HG03354 (cell line): Measurements from ENCODE around the gene ANKFN1.

Source experiments
- ATAC-seq: cut with Tn5 transposase; IDR thresholded peaks from one replicate; pipeline ENCODE4 v1.9.1; 2021; ENCODE audit warnings: mild to moderate bottlenecking; ENCODE audit not compliant: unreplicated experiment, poor library complexity, severe bottlenecking

ANKFN1 gene

GRCh38 chr17:56532926-56533325 is 379.7 kb downstream of the ANKFN1 start:
- no peak for ATAC-seq

GRCh38 chr17:56536766-56537165 is 383.5 kb downstream of the ANKFN1 start:
- ATAC-seq, result no peak

GRCh38 chr17:56540836-56541235 is 387.6 kb downstream of the ANKFN1 start:
- no peak for ATAC-seq

GRCh38 chr17:56543280-56543679 is 390.0 kb downstream of the ANKFN1 start:
- no peak for ATAC-seq

GRCh38 chr17:56545106-56545505 is 391.8 kb downstream of the ANKFN1 start:
- no peak for ATAC-seq

GRCh38 chr17:56545930-56546329 is 392.7 kb downstream of the ANKFN1 start:
- ATAC-seq, result no peak

GRCh38 chr17:56548661-56549060 is 395.4 kb downstream of the ANKFN1 start:
- no peak for ATAC-seq

- ATAC-seq, result no peak
Measured at GRCh38 chr17:56549501-56549900, 396.2 kb downstream of the ANKFN1 start.

- no peak for ATAC-seq
Measured at GRCh38 chr17:56557682-56558081, 404.4 kb downstream of the ANKFN1 start.

GRCh38 chr17:56558088-56558487 is 404.8 kb downstream of the ANKFN1 start:
- no peak for ATAC-seq
